Glutamatergic neuron (in vitro differentiated cells): ENCODE data around the gene ATP6V1G3. TPM values are rescaled to one million over a fixed set of nuclear protein-coding genes. Genes with fewer than 3 reads are reported as not detected.

Experiments
- DNase-seq: peaks from one replicate; pipeline ENCODE4 v3.0.0; 2022
- H3K27ac Mint-ChIP-seq: one replicate; pipeline ENCODE4 v1.8.0; 2020; ENCODE audit warnings: mild to moderate bottlenecking, mixed read lengths, inconsistent platforms; ENCODE audit not compliant: unreplicated experiment
- H3K27me3 Mint-ChIP-seq: one replicate; pipeline ENCODE4 v1.8.0; 2020; ENCODE audit warnings: mild to moderate bottlenecking, moderate library complexity, mixed read lengths, inconsistent platforms; ENCODE audit not compliant: unreplicated experiment
- H3K36me3 Mint-ChIP-seq: one replicate; pipeline ENCODE4 v1.8.0; 2020; ENCODE audit warnings: mild to moderate bottlenecking, mixed read lengths, inconsistent platforms; ENCODE audit not compliant: unreplicated experiment
- H3K4me1 Mint-ChIP-seq: one replicate; pipeline ENCODE4 v1.8.0; 2020; ENCODE audit warnings: mild to moderate bottlenecking, low read depth, mixed read lengths, inconsistent platforms; ENCODE audit not compliant: unreplicated experiment
- H3K4me3 Mint-ChIP-seq: one replicate; pipeline ENCODE4 v1.8.0; 2020; ENCODE audit warnings: mild to moderate bottlenecking, mixed read lengths, inconsistent platforms; ENCODE audit not compliant: unreplicated experiment
- H3K9me3 Mint-ChIP-seq: one replicate; pipeline ENCODE4 v1.8.0; 2020; ENCODE audit warnings: mild to moderate bottlenecking, moderate library complexity, mixed read lengths, inconsistent platforms; ENCODE audit not compliant: unreplicated experiment
- total RNA-seq: library from RNA; stranded (reverse); fragmentation: NEBNext Ultra II Directional; extraction: Animal tissue kit (Norgen Biotek cat#: 25700); gene quantifications from one replicate; pipeline ENCODE4 v1.2.1, GENCODE V29; 2021; ENCODE audit not compliant: unreplicated experiment
- TF ChIP-seq, protein P1 (sequence below): fragments of 200-600 bp; sonication (generic); IDR thresholded peaks from one replicate; pipeline ENCODE4 v1.5.0; 2021; ENCODE audit not compliant: partially characterized antibody, unreplicated experiment

ATP6V1G3 gene
- total RNA-seq, 1 donor from 2014 or later: not detected

DNA sequence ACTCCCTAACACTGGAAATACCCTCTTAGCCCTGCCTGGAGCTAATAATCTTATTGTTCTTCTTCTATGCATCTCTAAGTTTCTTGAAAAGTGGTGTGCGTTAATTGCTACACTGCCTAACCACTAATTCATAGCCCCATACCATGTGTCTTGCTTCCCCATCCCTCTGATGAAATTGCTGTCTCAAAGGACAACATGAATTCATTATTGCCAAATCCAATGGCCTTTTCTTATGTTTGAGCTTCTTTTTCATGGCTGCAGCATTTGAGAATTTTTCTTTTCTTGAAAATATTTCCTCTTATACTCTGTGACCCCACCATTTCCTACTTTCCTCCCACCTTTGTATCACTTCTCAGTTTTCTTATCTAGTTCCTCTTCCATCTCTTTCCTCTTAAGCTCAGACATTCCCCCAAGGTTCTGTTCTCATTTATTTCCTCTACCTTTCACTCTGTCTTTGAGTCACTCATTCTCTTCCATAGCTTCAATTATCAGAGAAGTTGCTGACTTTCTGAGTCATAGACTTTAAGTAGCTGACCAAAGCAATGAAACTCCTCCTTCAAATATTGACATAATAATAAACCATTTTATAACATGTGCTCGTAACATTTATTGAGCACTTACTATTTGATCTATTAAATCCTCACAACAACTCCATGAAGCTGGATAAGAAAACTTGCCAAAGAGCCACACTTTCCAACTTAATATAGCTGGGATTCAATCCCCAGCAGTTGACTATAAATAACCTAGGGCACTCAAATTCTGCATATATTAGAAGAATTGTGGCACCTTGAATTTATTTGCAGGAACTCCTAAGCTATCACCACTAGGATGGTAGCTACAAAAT, 35.5 kb upstream of the ATP6V1G3 start:
- Mint-ChIP-seq H3K4me3 (no peak overlapping the region), H3K27me3 (no peaks in the 10 kb centered on the region), H3K9me3 (no peaks in the 10 kb centered on the region), H3K4me1 (no peaks in the 10 kb centered on the region), H3K36me3 (no peaks in the 10 kb centered on the region), H3K27ac (no peak overlapping the region)
- TF ChIP-seq, protein P1, sequence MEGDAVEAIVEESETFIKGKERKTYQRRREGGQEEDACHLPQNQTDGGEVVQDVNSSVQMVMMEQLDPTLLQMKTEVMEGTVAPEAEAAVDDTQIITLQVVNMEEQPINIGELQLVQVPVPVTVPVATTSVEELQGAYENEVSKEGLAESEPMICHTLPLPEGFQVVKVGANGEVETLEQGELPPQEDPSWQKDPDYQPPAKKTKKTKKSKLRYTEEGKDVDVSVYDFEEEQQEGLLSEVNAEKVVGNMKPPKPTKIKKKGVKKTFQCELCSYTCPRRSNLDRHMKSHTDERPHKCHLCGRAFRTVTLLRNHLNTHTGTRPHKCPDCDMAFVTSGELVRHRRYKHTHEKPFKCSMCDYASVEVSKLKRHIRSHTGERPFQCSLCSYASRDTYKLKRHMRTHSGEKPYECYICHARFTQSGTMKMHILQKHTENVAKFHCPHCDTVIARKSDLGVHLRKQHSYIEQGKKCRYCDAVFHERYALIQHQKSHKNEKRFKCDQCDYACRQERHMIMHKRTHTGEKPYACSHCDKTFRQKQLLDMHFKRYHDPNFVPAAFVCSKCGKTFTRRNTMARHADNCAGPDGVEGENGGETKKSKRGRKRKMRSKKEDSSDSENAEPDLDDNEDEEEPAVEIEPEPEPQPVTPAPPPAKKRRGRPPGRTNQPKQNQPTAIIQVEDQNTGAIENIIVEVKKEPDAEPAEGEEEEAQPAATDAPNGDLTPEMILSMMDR: no peak
- no peak for DNase-seq

DNA sequence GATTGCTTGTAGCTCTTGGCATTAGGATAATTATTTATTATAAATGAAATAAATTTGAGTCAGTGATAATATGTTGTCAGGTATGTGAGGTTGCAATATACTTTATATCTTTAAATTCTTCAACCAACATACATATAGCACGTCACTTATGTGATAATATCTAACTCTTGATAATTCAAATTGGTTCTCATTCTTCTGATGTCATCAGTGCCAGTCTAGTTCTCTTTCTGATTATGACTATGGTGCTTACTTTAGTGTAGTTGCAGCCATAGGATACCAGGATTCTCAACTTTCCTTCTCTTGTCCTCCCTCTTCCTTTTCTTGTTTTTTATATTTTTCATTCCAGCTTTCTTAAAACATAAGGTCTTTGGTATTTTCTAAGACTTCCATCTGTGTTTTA, 34.8 kb upstream of the ATP6V1G3 start:
- Mint-ChIP-seq H3K27ac (no peak overlapping the region), H3K9me3 (no peaks in the 10 kb centered on the region), H3K27me3 (no peaks in the 10 kb centered on the region), H3K4me3 (no peak overlapping the region), H3K36me3 (no peaks in the 10 kb centered on the region), H3K4me1 (no peaks in the 10 kb centered on the region)
- TF ChIP-seq, protein P1: no peak
- no peak for DNase-seq

DNA sequence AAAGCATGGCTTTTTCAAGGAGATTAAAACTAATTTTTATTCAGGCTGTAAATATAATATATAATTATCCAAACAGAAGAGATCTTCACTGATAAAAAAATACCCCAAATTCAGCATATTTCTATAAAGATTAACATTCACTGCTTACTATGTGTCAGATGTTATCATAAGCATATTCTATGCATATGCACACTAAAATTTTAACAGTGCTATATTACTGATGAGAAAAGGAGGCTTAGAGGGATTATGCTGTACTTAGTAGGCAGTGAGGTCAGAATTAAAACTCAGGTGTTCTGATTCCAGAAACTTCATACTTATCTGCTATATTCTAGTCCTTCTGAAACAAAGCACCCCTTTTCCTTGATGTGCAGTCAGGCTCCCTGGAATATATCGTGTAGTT, 33.8 kb upstream of the ATP6V1G3 start:
- Mint-ChIP-seq H3K4me3 (no peak overlapping the region), H3K27ac (no peak overlapping the region), H3K27me3 (no peaks in the 10 kb centered on the region), H3K4me1 (no peaks in the 10 kb centered on the region), H3K36me3 (no peaks in the 10 kb centered on the region), H3K9me3 (no peaks in the 10 kb centered on the region)
- DNase-seq: no peak
- TF ChIP-seq, protein P1: no peak

DNA sequence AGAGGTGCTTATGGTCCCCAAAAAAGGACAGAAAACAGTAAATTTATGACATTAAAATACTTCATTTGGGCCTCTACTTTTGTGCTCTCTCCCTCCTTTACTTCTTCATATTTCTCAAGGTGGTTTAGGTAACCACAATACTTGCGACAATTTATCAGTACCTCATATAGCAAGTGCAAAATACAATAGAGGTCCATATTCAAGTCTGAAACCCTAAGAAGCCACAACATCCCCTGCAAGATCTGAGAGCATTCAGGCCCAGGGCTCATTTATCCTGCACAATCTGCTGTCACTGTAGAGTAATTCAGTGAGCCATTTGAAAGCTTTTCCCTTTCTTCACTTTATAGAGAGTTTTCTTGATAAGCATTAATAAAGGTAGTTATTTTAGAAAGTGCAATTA, 24.2 kb upstream of the ATP6V1G3 start:
- Mint-ChIP-seq H3K4me3 (no peak overlapping the region), H3K27ac (no peak overlapping the region), H3K36me3 (no peaks in the 10 kb centered on the region), H3K4me1 (no peaks in the 10 kb centered on the region), H3K27me3 (no peaks in the 10 kb centered on the region), H3K9me3 (no peaks in the 10 kb centered on the region)
- TF ChIP-seq, protein P1: no peak
- DNase-seq: no peak

DNA sequence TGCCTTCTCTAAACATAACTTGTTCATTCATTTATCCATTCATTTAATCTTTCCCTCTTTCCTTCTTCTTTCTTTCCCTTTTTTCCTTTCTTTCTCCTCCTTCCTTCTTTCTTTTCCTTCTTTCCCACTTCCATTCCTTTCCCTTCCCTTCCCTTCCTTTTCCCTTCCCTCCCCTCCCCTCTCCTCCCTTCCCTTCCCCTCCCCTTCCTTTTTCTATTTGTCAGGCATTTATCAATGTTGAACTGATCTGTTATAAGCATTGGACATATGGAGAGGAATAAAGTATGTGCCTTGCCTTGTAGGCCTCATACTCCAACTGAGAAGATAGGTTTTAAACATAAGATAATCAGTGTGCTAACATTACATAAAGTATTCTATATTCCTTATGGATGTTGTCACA, 23.7 kb upstream of the ATP6V1G3 start:
- Mint-ChIP-seq H3K27me3 (no peaks in the 10 kb centered on the region), H3K36me3 (no peaks in the 10 kb centered on the region)

More for the DNA sequence above, 23.7 kb upstream of the ATP6V1G3 start:
- Mint-ChIP-seq H3K27ac (no peak overlapping the region), H3K9me3 (no peaks in the 10 kb centered on the region), H3K4me1 (no peaks in the 10 kb centered on the region), H3K4me3 (no peak overlapping the region)
- TF ChIP-seq, protein P1: no peak
- DNase-seq: no peak
